Measurements from ENCODE around the gene DDI1. TPM values are rescaled to one million over a fixed set of nuclear protein-coding genes. Genes with fewer than 3 reads are reported as not detected.

DDI1 gene
- total and polyA plus RNA-seq, 2 donors (not counting 1 experiment from before 2014, with no cell fraction given): not detected

DNA sequence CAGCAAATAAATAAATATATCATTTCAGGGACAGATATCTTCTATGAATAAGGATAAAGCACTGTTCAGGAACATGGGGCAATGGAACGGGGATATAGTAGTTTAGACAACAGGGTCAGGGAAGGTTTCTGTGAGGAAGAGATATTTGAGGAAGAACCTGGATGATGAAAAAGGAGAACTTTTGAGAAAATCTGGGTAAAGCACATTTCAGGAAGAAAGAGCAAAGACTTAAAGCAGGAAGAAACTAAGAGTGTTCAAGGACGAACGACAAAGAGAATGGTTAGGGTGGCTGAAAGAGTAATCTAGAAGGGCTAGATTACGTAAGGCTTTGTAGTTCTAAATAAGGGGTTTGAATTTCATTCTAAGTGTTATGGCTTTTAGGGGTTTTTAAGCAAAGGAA is 12.7 kb downstream of the DDI1 start:
- no peaks in the 10 kb centered on the region for H3K27me3 ChIP-seq (replicated peaks in 1 of 4; ENCODE audit: control extremely low read depth in 1 of 4, control insufficient read depth in 3 of 4, insufficient read depth in 4 of 4, low read length in 3 of 4)
- POLR2A ChIA-PET: no interaction called here
- no peak for ATAC-seq (ENCODE audit: low read depth)

DNA sequence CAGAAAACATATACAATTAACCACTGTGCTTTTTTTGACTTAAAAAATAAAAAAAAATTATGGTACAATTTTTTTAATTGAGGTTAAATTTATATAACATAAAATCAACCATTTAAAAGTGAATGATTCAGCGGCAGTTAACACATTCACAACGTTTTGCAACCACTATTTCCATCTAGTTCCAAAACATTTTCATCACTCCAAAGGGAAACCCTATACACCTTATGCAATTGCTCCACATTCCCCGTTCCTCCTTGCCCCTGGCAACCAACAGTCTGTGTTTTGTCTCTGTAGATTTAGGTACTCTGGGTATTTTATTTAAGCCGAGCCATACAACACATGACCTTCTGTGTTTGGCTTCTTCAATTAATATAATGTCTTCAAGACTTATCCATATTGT is 15.3 kb downstream of the DDI1 start:
- no peaks in the 10 kb centered on the region for H3K4me1 ChIP-seq (ENCODE audit: control insufficient read depth in 2 of 2, insufficient read depth in 2 of 2, low read length in 2 of 2)
- no peak overlapping the region for H2AFZ ChIP-seq (ENCODE audit: insufficient read depth, low read depth, low read length, poor library complexity, severe bottlenecking)
- no peak for TF ChIP-seq EZH2 (IDR thresholded peaks at IDR 0.05; ENCODE audit: borderline replicate concordance, insufficient read depth, low read depth, low read length, poor library complexity, severe bottlenecking)
- TF ChIP-seq, protein P1, sequence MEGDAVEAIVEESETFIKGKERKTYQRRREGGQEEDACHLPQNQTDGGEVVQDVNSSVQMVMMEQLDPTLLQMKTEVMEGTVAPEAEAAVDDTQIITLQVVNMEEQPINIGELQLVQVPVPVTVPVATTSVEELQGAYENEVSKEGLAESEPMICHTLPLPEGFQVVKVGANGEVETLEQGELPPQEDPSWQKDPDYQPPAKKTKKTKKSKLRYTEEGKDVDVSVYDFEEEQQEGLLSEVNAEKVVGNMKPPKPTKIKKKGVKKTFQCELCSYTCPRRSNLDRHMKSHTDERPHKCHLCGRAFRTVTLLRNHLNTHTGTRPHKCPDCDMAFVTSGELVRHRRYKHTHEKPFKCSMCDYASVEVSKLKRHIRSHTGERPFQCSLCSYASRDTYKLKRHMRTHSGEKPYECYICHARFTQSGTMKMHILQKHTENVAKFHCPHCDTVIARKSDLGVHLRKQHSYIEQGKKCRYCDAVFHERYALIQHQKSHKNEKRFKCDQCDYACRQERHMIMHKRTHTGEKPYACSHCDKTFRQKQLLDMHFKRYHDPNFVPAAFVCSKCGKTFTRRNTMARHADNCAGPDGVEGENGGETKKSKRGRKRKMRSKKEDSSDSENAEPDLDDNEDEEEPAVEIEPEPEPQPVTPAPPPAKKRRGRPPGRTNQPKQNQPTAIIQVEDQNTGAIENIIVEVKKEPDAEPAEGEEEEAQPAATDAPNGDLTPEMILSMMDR (IDR thresholded peaks at IDR 0.05): no peak
- H3K4me3 ChIP-seq (ENCODE audit: control extremely low read depth in 1 of 5, extremely low read depth in 1 of 5, insufficient read depth in 1 of 5, low read depth in 2 of 5, low read length in 4 of 5): no peak overlapping the region
- H3K9ac ChIP-seq (ENCODE audit: low read length): no peak overlapping the region
- no peaks in the 10 kb centered on the region for H3K27me3 Mint-ChIP-seq
- H3K4me2 ChIP-seq (replicated peaks; ENCODE audit: low read depth, low read length, poor library complexity, severe bottlenecking): no peak overlapping the region
- ATAC-seq (ENCODE audit: low read depth) (no peak), DNase-seq (no peak)
- no peaks in the 10 kb centered on the region for H3K79me2 ChIP-seq (ENCODE audit: control insufficient read depth, insufficient read depth, low read length)
- H3K9me3 ChIP-seq (ENCODE audit: control extremely low read depth in 1 of 3, control insufficient read depth in 2 of 3, insufficient read depth in 1 of 3, low read length in 2 of 3): no peaks in the 10 kb centered on the region
- no peaks in the 10 kb centered on the region for H3K9me3 Mint-ChIP-seq (ENCODE audit: insufficient read depth)
- ChIA-PET CTCF (no interaction called here), POLR2A (no interaction called here)
- H3K36me3 ChIP-seq (replicated peaks in 1 of 2; ENCODE audit: control extremely low read depth in 1 of 2, control insufficient read depth in 1 of 2, extremely low read depth in 1 of 2, insufficient read depth in 2 of 2, low read length in 1 of 2): no peaks in the 10 kb centered on the region
- H3K27ac Mint-ChIP-seq: no peak overlapping the region
- H3K4me1 Mint-ChIP-seq: no peaks in the 10 kb centered on the region
- intact Hi-C loops (cut with micrococcal nuclease): no loop called here
- H3K4me3 Mint-ChIP-seq: no peak overlapping the region
- WGBS (ENCODE audit: insufficient coverage): no CpG with 5 or more reads among the region's 4 CpGs
- no peaks in the 10 kb centered on the region for H4K20me1 ChIP-seq (ENCODE audit: control insufficient read depth, insufficient read depth, low read length, poor library complexity, severe bottlenecking)
- H3K27ac ChIP-seq (ENCODE audit: low read length in 2 of 2): no peak overlapping the region
- H3K27me3 ChIP-seq (replicated peaks in 1 of 4; ENCODE audit: control extremely low read depth in 1 of 4, control insufficient read depth in 3 of 4, insufficient read depth in 4 of 4, low read length in 3 of 4): no peaks in the 10 kb centered on the region

More for the DNA sequence above, 12.7 kb downstream of the DDI1 start:
- Mint-ChIP-seq H3K27ac (no peak overlapping the region), H3K9me3 (ENCODE audit: insufficient read depth) (no peaks in the 10 kb centered on the region), H3K4me1 (no peaks in the 10 kb centered on the region), H3K4me3 (no peak overlapping the region), H3K27me3 (no peaks in the 10 kb centered on the region)
- no peak for DNase-seq
- Histone ChIP-seq H3K4me1 (ENCODE audit: control insufficient read depth in 2 of 2, insufficient read depth in 2 of 2, low read length in 2 of 2) (no peaks in the 10 kb centered on the region), H3K4me2 (replicated peaks; ENCODE audit: low read depth, low read length, poor library complexity, severe bottlenecking) (no peak overlapping the region), H3K9ac (ENCODE audit: low read length) (no peak overlapping the region), H3K27ac (ENCODE audit: low read length in 2 of 2) (no peak overlapping the region), H4K20me1 (ENCODE audit: control insufficient read depth, insufficient read depth, low read length, poor library complexity, severe bottlenecking) (no peaks in the 10 kb centered on the region), H3K36me3 (replicated peaks in 1 of 2; ENCODE audit: control extremely low read depth in 1 of 2, control insufficient read depth in 1 of 2, extremely low read depth in 1 of 2, insufficient read depth in 2 of 2, low read length in 1 of 2) (no peaks in the 10 kb centered on the region), H3K79me2 (ENCODE audit: control insufficient read depth, insufficient read depth, low read length) (no peaks in the 10 kb centered on the region), H3K4me3 (ENCODE audit: control extremely low read depth in 1 of 5, extremely low read depth in 1 of 5, insufficient read depth in 1 of 5, low read depth in 2 of 5, low read length in 4 of 5) (no peak overlapping the region), H2AFZ (ENCODE audit: insufficient read depth, low read depth, low read length, poor library complexity, severe bottlenecking) (no peak overlapping the region), H3K9me3 (ENCODE audit: control extremely low read depth in 1 of 3, control insufficient read depth in 2 of 3, insufficient read depth in 1 of 3, low read length in 2 of 3) (no peaks in the 10 kb centered on the region)
- 92% methylated on average over 4 of the region's 4 CpGs for WGBS (ENCODE audit: insufficient coverage)
- intact Hi-C loops (cut with micrococcal nuclease): no loop called here
- CTCF ChIA-PET: interaction anchor here (1.1 kb wide), 1 partner anchor 13 kb away, joined by 3 read pairs; no protein-coding TSS in a partner anchor
- no peak for TF ChIP-seq EZH2 (IDR thresholded peaks at IDR 0.05; ENCODE audit: borderline replicate concordance, insufficient read depth, low read depth, low read length, poor library complexity, severe bottlenecking)
- TF ChIP-seq, protein P1 (IDR thresholded peaks at IDR 0.05): no peak
